ENCODE results near the gene RHBG.
"Not testable (repeated sequence)": the region's sequence is repeated elsewhere in the genome, so short reads cannot be mapped to it uniquely, and the experiment has no call there.

Gene RHBG, protein sequence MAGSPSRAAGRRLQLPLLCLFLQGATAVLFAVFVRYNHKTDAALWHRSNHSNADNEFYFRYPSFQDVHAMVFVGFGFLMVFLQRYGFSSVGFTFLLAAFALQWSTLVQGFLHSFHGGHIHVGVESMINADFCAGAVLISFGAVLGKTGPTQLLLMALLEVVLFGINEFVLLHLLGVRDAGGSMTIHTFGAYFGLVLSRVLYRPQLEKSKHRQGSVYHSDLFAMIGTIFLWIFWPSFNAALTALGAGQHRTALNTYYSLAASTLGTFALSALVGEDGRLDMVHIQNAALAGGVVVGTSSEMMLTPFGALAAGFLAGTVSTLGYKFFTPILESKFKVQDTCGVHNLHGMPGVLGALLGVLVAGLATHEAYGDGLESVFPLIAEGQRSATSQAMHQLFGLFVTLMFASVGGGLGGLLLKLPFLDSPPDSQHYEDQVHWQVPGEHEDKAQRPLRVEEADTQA

GRCh38 chr1:156368889-156369684 is at the start of gene RHBG:
Gene RHBG (plus strand): TSS chr1:156369211. CDS start chr1:156369250, 39 bp downstream.
- peak; percentile 36 for DNase-seq

- no peak for DNase-seq
These were observed 49.3 kb upstream of the RHBG start for GRCh38 chr1:156319664-156320063.

GRCh38 chr1:156320560-156320959 is 48.5 kb upstream of the RHBG start:
- no peak for DNase-seq

- not testable (repeated sequence) for DNase-seq
These were observed 45.8 kb upstream of the RHBG start for GRCh38 chr1:156323179-156323578.

DNA sequence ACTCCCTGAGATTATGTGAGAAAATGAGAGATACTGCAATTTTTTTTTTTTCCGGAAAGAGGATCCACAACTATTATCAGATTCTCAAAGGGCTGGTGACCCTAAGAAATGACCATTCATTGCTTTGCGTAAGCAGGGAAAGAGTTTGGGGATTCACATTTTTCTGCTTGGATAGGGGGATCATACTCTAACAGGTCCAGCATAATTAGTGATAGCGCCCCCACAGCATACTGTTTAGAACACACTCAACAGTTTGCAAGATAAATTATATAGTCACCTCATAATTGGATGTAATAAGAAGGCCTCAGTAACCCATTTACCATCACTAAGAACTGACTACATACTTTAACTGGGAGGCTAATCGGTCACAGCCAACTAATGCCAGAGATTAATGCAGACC is 32.8 kb upstream of the RHBG start:
- DNase-seq: no peak

DNA sequence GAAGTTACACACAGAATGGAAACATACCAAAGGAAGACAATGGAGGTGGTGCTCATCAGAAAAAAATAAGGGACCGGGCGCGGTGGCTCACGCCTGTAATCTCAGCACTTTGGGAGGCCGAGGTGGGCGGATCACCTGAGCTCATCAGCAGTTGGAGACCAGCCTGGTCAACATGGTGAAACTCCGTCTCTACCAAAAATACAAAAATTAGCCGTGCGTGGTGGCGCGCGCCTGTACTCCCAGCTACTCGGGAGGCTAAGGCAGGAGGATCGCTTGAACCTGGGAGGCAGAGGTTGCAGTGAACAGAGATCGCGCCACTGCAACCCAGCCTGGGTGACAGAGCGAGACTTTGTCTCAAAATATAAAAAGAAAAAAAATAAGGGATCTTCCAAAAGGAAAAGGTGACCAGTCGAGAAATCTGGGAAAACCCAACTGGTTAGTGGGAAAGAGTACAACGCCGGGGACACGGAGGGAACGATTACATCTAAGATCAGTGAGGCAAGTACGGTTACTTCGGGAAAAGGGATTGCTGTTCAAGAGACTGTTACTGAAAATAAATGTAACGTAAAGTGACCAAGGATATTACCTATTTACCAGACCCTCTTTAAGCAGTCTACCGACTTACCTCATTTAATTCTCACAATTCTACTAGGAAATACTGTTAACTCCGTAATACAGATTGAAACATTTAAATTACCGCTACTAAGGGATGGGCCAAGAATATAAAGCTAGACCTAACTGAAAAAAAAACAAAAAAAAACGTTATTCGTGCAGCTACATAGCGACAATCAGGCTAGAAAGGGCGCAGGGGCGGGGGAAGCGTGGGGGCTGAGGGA is 31.7 kb upstream of the RHBG start:
- peak; percentile 24 for DNase-seq

DNA sequence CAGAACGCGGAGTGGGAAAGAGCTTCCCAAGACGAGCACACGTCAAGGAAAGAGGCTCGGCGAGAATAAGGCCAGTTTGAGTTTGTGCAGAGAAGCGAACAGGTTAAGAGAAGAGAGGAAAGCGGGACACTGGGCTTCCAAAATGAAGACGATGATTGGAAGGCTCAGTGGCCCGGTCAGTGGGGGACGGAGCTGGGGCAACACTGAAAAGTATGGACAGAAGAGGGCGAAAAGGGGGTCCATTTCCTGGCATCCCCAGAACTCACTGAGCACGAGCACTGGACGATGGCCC is 31.2 kb upstream of the RHBG start:
- DNase-seq: no peak

- peak; percentile 99 for DNase-seq
These were observed 30.6 kb upstream of the RHBG start, which contains the start of the genes CCT3 and TSACC for GRCh38 chr1:156338180-156338976. Gene CCT3 (minus strand): TSS chr1:156338292. CDS start chr1:156338184, 108 bp downstream. Gene TSACC (plus strand): TSS chr1:156338526. CDS start chr1:156339758, 1,232 bp downstream.

- DNase-seq: no peak
These were observed 26.6 kb upstream of the RHBG start for GRCh38 chr1:156342166-156342955.

- no peak for DNase-seq
These were observed 24.6 kb upstream of the RHBG start for GRCh38 chr1:156344409-156344808.

GRCh38 chr1:156346035-156346434 is 23.0 kb upstream of the RHBG start:
- not testable (repeated sequence) for DNase-seq

DNA sequence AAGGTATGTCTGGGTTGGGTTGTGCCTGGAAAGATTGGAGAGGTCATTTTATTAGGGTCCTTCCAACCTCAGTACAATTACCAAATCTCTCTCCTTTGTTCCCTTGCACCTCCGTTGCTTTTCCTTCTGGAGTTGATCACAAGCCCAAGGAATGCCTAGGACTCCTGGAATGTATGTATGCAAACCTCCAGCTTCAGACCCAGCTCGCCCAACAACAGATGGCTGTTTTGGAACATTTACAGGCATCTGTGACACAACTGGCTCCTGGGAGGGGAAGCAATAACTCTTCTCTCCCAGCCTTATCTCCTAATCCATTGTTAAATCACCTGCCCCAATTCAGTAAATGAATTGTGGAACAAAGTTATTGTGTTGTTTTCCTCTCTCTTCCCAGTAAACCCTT is 22.4 kb upstream of the RHBG start:
- DNase-seq: no peak

- DNase-seq: no peak
These were observed 21.7 kb upstream of the RHBG start for GRCh38 chr1:156347331-156347730.

DNA sequence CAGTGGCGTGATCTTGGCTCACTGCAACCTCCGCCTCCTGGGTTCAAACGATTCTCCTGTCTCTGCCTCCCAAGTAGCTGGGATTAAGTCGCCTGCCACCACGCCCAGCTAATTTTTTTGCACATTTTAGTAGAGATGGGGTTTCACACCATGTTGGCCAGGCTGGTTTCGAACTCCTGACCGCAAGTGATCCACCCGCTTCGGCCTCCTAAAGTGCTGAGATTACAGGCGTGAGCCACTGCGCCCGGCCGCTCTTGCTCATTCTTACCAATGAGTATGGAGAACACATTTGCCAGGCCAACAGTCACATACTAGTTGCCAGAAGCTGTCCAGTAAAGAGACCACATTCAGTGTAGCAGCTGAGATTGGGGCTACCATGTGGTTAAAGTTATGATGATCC is 16.5 kb upstream of the RHBG start:
- DNase-seq: not testable (repeated sequence)

DNA sequence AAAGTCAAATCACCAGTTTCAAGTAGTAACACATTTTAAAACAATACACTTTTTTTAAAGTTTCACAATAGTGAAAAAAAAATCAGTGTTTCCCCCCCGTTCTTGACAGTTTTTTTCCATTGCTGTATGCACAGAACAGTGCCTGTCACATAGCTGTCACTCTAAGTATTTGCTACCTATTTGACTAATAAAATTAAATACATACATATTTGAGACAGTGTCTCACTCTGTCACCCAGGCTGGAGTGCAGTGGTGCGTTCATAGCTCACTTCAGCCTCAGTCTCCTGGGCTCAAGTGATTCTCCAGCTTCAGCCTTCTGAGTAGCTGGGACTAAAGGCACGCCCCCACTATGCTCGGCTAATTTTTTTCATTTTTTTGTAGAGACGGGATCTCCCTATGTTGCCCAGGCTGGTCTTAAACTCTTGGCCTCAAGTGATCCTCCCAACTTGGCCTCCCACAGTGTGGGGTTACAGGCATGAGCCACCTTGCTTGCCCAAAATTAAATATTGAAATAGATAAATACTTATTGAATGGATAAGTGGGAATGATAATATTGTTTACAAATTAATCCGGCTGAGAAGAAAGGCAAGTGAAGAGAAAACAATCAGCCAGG is 12.6 kb upstream of the RHBG start:
- DNase-seq: peak; percentile 15

- peak; percentile 80 for DNase-seq
These were observed 12.0 kb upstream of the RHBG start for GRCh38 chr1:156356875-156357534.

DNA sequence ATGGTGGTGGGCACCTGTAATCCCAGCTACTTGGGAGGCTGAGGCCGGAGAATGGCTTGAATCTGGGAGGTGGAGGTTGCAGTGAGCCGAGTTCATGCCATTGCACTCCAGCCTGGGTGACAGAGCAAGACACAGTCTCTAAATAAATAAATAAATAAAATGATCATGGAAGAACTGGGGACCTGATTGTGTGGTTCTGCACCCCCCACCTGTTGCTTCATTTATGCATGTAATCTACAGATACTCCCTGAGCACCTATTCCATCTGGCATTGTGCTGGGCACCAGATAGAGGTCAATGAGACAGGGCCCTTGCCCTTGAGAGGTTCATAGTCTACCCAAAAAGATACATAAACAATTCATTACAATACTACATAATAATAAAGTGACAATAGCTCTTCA is 11.0 kb upstream of the RHBG start:
- DNase-seq: no peak

DNA sequence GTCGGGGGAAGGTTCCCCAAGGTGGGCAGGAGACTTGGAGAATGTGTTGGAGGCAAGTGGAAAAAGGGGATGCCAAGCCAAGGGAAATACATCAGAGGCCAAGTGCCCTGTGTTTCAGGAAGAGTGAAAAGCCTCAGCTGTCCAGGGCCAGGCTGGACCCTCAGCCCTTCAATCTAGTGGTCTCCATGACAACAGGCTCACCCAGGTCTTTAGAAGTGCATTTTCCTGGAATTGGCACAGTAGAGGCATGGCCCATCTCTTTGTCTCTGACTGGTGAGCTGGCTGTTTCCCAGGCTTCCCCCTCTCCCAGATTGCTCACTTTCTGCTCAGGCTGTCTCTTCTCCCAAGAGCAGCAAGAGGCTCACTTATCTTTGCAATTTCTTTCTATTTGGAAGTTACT is 10.4 kb upstream of the RHBG start:
- DNase-seq: no peak

GRCh38 chr1:156359249-156359648 is 9.8 kb upstream of the RHBG start:
- no peak for DNase-seq

DNA sequence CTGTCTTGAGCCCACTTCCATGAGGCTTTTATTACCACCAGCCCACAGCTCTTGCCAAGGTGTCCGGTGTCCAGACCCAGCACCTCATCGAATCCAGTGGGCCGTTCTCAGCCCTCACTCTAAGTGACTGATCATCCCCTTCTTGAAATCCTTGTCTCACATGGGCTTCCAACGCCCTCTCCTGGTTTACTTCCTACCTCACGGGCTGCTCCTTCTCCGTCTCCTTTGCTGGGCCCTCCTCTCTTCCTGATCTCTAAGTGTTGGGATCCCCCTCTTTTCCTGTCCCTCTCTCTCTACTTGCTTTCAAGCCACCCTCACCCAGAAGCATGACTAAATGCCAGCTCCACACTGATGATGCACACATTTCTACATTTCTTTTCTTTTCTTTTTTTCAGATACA is 9.0 kb upstream of the RHBG start:
- no peak for DNase-seq
